GM19043 (cell line): ENCODE data around the gene FIGN.

Experiments
- ATAC-seq: cut with Tn5 transposase; IDR thresholded peaks from one replicate; pipeline ENCODE4 v1.9.1; 2021; ENCODE audit warnings: low read depth; ENCODE audit not compliant: unreplicated experiment

The FIGN gene

DNA sequence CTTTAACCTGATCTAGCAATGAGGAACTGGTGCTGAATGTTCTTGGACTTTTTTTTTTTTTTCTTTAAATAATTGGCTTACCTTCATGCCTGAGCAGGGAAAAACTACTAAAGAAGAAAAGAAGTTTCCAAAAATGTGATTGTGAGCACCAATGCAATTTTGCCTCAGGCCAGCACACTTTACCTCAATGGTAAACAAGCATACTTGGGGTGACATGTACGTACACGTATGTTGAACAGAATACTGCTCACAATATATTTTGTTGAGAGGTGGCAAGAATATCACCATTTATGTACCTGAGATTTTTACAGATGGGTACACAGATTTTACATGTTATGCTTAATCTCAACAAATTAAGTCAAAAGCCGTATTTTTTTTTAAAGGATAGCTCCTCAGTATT is 144.3 kb downstream of the FIGN start:
- ATAC-seq = no peak

DNA sequence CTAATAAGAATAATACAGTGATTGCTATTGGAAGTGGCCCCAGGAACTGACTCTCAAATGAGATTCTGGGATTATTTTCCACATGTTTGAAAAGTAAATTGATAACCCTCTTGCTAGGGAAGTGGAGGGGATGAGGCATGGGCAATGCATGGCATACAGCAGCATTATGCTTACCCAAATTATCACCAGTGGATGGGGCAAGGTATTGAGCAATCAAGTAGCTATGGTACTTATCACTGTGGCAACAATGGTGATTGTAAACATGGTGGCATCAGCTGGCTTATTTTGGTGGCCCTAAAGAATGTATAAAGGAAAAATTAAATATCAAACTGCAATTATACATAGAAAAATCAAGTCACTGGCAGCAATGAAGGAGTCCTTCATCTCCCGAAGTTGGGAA is 155.1 kb downstream of the FIGN start:
- no peak for ATAC-seq

DNA sequence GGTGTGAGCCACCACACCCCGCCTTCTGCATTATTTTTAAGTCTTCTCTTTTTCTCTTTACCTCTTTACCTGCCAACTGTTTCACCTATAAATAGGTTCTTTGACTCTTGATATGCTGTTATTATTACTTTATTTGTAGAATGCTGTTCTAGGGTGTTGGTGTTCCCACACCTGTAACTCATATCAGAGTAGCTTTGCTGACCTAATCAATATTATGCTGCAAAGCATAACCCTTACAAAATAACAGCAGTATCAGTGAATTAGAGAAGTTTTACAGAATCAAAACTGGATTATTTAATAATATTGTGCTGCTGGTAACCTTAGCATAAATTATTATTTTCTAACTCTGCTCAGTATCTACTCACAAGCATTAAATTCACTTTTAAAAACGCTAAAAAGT is 161.5 kb downstream of the FIGN start:
- no peak for ATAC-seq

DNA sequence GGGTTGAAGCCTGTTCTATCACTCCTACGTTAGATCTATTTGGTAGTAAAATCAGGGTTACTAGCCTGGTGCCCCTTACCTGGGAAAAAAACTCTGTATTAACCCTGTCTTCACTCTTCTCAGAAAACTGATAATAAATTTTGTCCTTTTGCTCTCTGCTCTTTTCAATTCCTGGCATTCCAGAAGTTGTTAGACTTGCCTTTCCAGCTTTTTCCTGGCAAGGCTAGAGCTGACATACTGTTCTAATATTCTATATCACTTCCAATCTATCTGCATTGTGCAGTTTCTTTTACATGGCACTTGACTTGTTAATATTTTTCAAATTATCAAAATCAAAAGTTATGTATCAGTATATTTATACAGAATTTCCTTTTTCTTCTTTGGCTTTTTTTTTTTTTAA is 162.2 kb downstream of the FIGN start:
- no peak for ATAC-seq

DNA sequence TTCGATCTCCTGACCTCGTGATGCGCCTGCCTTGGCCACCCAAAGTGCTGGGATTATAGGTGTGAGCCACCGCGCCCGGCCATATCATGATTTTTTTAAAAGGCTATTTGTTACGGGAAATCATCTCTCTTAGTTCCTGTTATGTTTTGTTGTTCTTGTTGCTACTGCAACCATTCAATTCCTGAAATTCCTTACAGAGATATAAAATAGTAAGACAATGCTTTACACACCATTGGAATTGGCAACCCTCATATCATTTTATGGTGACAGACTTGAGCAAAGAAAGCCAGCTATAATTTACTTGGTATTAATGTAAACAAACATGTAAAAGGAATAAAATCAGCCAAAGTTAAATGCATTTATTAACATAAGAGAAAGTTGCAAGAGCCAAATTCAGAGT is 163.0 kb downstream of the FIGN start:
- no peak for ATAC-seq

DNA sequence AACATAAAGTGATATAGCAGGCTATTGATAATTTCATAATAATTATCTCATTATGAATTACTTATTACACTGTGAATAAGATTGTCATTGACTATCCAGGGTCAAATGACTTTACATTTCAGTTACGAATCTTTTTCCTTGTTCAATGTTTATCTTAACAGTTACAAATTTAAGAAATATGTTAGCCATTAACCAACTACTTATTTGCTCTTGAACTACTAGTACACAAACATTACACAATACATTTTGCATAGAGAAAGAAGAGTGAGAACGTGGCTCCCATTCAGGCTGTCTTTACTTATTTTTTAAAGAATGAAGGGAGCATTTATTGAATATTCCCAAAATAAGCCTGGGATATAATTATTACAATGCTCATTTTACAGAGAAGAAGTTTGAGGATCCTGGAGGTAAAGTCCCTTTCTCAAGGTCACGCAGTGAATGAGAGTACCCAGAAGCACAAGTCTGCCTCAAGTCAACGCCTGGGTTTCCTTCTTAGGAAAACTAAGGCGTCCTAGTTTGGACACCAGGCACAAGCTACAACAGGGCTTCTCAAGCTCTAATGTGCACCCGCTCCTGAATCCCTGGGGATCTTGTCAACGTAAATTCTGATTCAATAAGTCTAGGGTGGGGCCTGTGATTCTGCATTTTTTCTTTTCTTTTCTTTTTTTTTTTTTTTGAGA is 164.2 kb downstream of the FIGN start:
- ATAC-seq = no peak

DNA sequence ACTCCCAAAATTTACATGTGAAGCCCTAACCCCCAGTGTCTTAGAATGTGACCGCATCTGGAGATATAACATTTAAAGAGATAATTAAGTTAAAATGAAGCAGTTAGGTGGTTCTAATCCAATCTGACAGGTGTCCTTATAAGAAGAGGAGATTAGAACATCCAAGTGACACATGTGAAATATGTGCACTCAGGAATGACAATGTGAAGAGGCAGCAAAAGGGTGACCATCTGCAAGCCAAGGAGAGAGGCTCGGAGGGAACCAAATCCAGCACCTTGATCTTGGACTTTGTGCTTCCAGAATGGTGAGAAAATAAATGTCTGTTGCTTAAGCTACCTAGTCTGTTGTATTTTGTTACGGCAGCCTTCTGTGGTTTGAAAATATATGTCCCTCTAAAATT is 165.4 kb downstream of the FIGN start:
- ATAC-seq = no peak

DNA sequence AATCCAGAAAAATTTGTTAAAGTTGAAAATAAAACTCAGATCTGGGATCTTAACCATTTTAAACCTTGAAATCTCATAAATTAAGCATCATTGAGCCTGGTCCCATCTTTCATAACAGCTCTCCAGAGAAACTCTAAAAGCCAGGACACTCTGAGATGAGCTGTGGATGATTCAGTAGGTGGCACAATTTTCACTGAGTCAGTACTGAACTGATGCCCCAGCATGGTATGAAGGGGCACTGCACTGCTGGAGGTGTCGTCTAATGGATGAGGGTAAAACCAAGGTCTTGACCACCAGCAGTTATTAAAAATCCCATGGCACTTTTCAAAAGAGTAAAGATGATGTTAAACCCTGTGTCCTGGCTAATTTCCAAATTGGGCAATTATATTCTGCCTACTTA is 170.6 kb downstream of the FIGN start:
- no peak for ATAC-seq

DNA sequence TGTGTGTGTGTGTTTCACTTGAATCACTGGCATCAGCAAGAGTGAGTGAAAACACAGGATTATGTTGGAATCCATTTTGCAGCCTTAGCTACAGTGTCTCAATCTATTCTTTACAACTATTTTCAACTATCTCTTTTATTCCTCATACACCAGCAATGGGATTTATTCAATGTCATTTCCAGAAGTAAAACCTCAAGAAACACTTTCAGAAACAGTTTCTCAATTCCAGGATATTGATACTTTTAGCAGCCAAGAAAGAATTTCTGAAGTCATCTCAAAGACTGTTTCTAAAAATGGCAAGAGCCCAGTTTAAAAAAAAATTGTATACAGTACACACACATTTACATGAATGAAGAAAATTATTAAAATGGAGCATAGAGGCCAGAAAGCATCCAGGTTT is 171.6 kb downstream of the FIGN start:
- ATAC-seq = no peak

DNA sequence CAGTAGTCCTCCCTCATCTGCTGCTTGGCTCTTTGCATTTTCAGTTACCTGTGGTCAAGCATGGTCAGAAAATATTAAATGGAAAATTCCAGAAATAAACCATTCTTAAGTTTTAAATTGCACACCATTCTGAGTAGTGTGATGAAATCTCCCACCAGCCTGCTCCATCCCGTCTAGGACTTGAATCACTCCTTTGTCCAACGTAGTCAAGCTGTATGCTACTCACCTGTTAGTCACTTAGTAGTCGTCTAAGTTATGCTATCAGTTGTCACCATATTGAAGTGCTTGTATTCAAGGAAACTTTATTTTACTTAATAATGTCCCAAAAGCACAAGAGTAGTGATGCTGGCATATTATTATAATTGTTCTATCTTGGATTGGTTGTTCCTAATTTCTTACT is 172.5 kb downstream of the FIGN start:
- ATAC-seq = no peak

DNA sequence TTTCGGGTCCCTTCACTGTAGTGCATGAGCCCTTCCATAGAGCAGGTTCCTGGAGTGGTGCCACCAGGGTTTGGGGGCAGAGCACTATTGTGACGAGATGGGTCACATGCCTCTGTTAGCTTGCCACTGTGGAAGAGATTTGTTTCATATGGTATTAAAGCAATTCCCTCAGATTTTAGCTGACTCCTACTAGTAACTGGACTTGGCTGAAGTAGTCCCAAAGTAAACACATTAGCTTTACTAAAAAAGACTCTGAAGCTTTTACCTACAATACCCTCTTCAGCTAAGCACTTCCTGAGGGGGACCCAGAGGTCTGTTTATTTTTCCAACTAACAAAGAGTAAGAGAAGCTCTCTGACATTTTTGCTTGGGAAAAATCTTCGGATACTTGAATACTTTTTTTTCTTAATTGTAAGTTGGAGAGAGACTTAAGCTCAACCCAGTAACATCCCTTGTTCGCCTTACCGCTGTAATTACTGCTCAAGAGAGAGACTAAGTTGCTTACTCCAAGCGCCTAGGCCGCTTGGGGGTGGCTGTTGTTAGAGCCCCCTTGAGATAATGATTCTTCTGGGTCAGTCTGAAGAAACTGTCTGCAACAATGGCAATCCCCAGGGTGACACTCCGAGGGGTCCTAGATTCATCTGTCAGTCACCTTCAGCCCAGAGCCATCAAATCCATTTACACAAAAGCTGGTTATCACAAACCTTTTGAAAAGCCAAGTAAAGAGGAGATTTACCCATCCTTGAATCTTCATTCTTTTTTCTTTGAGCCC is 177.4 kb downstream of the FIGN start:
- ATAC-seq = no peak

DNA sequence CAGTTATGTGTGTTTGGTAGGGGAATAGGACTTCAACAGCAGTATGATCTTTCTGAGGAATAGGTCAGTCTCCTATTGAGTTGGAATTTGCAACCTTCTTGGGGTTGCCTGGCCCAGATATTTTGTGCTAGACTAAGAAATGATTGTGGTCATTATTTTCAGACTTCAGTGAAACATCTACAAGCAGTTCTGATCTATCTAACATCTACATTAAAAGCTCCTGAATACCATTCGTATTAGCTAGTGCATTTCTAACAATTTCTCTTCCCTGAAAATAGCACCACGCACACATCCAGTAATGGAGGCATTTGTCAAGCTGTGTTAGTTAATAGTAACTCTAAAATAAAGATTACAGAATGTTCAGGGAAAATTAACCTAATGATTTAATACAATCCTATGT is 179.3 kb downstream of the FIGN start:
- ATAC-seq = no peak

DNA sequence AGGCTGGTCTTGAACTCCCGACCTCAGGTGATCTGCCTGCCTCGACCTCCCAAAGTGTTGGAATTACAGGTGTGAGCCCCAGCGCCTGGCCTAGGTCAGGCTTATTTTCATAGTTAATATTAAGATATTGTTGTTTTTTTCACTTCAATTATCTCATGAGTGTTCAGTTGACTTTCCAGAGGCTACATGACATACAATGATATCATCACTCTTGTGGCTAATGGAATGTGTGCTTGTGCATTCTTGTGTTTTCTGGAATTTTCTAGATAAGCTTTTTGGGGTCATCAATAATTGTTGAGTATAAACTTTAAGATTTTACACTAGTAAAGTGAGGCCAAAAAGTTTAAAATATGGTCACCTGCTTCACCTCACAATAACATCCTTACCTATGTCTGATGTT is 180.9 kb downstream of the FIGN start:
- no peak for ATAC-seq

DNA sequence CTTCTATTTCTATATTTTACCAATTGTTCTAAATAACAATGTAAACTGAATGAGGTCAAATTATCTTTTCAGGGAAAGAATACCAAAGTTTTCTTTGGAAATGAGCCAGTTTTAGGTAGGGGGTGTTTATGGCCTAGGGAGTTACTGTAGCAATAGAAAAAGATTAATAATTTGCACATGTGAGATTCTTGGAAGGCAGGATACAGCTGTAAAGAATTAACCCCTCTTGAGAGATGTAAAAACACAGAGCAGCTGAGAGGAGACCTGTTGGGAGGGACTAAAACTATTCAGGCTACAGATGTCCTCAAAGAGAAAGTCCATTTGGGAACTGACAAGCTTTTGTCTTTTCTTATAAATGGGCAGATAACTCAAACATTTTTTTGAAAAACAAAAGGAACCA is 182.2 kb downstream of the FIGN start:
- no peak for ATAC-seq

DNA sequence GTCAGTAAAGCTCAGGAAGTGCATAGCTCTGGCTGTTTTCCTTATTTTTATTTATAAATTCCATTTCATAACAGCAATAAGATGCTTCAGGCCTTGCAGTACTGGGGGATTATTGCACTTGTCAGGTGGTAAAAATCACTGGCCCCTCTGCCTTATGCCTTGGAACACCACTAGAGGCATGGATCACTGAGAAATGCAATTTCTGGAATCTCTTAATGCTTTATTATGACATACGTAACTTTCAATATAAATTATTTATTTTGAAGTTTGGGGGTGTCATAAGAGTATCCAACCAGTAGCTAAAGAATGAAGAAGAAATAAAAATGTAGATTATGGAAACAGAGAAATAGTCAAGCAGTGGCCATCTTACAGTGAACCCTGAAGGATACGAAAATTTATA is 183.1 kb downstream of the FIGN start:
- ATAC-seq = no peak

DNA sequence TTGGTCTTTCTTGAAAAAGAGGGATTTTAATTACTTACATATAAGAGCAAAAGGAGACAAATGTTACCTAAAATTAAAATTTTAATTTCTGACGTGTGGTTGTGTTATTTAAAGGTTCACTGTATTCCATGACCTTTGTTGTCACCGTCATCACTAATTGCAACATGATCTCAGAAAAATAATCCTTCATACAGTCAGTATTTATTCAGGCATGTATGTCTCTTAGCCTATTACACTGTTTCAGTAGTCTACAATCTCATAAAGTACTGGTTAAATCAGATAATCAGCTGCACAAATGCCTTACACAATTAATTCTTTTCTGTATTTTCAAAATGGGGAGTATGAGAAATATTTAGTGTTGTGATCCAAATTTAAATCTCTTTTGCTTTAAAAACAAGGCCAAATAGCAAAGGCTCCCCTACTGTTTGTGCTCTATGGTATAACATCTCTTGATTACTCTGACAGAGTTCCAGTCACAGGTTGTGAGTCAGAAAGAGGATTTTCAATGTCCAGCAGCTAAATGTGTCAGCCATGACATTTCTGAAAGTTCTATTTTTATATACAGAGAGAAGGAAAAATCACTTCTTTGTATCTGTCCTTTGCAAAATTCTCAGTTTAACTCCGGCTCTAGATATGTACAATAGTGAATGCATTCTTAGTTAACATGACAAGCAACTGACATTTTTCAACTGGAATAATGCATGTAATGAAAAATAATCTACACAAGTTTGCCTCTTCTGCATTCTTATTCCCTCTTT is 184.0 kb downstream of the FIGN start:
- ATAC-seq = no peak

DNA sequence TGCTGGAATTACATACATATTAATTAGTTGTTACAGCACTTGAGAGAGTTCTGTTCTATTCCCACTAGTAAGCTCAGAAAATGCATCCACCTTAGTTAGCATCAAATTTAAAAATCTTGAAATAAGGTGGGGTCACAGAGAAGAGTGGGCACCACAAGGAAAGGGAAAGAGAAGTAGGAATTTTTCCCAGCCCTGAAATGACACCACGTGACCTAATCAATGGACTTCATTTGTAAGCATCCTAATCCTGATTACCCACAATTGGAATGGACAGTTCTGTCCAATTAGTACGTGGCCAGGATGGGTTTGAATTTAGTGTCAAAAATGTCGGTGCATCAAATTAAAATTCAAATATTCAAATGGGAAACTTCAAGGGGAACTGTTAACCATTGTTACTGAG is 186.8 kb downstream of the FIGN start:
- ATAC-seq = no peak
